ENCODE measurements around the gene DDX55. TPM values are rescaled to one million over a fixed set of nuclear protein-coding genes. Genes with fewer than 3 reads are reported as not detected.

The DDX55 gene, protein sequence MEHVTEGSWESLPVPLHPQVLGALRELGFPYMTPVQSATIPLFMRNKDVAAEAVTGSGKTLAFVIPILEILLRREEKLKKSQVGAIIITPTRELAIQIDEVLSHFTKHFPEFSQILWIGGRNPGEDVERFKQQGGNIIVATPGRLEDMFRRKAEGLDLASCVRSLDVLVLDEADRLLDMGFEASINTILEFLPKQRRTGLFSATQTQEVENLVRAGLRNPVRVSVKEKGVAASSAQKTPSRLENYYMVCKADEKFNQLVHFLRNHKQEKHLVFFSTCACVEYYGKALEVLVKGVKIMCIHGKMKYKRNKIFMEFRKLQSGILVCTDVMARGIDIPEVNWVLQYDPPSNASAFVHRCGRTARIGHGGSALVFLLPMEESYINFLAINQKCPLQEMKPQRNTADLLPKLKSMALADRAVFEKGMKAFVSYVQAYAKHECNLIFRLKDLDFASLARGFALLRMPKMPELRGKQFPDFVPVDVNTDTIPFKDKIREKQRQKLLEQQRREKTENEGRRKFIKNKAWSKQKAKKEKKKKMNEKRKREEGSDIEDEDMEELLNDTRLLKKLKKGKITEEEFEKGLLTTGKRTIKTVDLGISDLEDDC
- 11.4 and 19.0 TPM in 2 replicates for total RNA-seq

DNA sequence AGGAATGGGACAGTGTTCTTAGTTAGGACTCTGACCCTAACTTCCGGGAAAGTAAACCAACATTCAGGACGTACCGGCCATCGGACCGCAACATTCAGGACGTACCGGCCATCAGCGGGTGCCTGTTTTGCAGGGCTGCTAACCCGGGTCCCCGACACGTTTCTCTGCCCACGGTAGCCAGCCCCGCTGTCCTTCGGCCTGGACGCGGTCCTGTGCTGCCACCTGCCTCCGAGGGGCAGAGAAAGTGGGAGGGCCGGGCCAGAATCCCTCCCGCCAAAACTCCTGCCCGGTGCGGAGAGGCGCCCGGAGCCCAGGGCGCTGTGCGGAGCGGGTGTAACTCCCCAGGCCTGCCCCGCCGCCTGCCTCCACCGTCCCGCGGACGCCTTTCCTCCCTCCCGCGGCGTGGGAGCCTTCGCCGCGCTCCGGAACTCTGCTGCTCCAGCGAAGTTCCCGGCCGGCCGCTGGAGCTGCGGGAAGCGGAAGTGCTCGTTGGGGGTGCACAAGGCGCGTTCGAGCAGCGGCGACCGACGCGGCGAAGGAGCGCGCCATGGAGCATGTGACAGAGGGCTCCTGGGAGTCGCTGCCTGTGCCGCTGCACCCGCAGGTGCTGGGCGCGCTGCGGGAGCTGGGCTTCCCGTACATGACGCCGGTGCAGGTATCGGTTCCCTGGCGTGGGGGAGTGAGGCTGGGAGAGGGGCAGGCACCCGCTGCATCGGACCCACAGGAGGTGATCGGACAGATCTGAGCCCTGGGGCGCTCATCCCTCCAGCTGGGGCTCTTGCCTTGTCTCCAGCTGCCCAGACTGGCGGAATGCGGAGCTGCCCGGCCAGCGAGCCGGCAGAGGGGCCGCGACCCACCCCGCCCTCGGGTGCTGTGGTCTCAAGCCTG, at the start of gene DDX55:
Gene DDX55, plus strand, starts transcription at position 498 of the 888 bp plus-strand sequence. Its CDS starts 50 bp downstream, at position 548.

DNA sequence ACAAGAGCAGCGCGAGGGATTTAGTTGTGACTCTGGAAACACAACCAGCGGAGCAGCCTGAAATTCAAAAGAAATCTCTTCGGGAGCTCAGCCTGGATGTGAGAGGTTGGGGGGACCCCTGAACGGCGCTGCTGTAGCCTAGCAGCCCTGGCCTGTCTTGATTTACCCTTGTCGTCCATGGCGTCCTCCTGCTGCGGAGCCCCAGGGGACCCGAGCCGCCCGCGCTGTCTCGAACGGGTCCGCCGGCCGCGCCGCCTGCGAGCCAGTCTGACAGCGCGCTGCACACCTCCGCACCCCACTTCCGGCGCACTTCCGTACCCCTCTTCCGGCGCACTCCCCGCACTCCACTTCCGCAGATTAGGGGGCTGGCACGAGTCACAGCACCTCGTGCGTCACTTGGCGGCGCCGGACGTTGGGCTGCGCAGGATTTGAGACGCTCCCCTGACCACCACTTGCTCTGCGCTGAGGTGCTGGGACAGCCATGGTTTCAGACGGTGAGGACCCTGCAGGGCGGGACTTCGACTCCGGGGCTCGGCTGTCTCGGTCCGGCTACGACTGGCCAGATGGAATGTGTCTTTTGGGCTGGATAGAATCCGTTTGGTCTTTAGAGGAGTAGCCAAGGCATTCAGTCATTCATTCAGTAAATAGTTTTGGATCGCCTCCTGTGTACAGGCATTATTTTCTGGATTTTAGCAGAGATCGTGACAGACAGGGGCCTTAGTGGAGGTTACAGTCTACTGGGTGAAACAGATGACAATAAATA, 31.7 kb downstream of the DDX55 start, which contains the start of the genes EIF2B1 and GTF2H3:
Gene EIF2B1, minus strand, starts transcription at position 308 of the 763 bp plus-strand sequence. Its CDS starts 129 bp downstream, at position 179.
Gene GTF2H3, plus strand, starts transcription at position 451 of the 763 bp plus-strand sequence. Its CDS starts 31 bp downstream, at position 482.

Other genes starting within 250 kb of the DDX55 start
- gene SBNO1, start 237.3 kb upstream of the DDX55 start, total RNA-seq = 15.4 and 23.0 TPM in 2 replicates
- gene KMT5A, start 218.0 kb upstream of the DDX55 start, total RNA-seq = 36.1 and 40.3 TPM in 2 replicates
- gene RILPL2, start 165.4 kb upstream of the DDX55 start, total RNA-seq = 5.7 and 6.8 TPM in 2 replicates
- 11.5 and 11.6 TPM in 2 replicates for gene SNRNP35, start 144.0 kb upstream of the DDX55 start, total RNA-seq
- 5.0 and 9.5 TPM in 2 replicates for gene RILPL1, start 68.4 kb upstream of the DDX55 start, total RNA-seq
- 568 and 610 TPM in 2 replicates for gene TMED2, start 17.5 kb upstream of the DDX55 start, total RNA-seq
- gene EIF2B1, start 31.6 kb downstream of the DDX55 start, total RNA-seq = 25.3 and 35.9 TPM in 2 replicates
- 25.9 and 28.7 TPM in 2 replicates for gene GTF2H3, start 31.7 kb downstream of the DDX55 start, total RNA-seq
- gene TCTN2, start 69.0 kb downstream of the DDX55 start, total RNA-seq = 8.0 and 15.5 TPM in 2 replicates
- 21.3 and 22.7 TPM in 2 replicates for gene ATP6V0A2, start 110.3 kb downstream of the DDX55 start, total RNA-seq
- 0.43 and 0.46 TPM in 2 replicates for gene DNAH10, start 160.2 kb downstream of the DDX55 start, total RNA-seq

All from smooth muscle cell of bladder (primary cell).